ENCODE measurements around the gene WNT5A. TPM values are rescaled to one million over a fixed set of nuclear protein-coding genes. Genes with fewer than 3 reads are reported as not detected.

The WNT5A gene
- total RNA-seq, 1 experiment from 2014 or later = 1.1 TPM

GRCh38 chr3:55490276-55490913 lies 3.3 kb upstream of the WNT5A start:
- H3K79me2 ChIP-seq (ENCODE audit: insufficient read depth, low read length) = no peaks in the 10 kb centered on the region
- peak overlapping the region; percentile 70 for H3K4me2 ChIP-seq (ENCODE audit: insufficient read depth, insufficient read length, low read length)
- peaks cover 30 to 35% of the 10 kb centered on the region in 2 experiments for H3K4me1 Mint-ChIP-seq
- no peak overlapping the region for H3K56ac ChIP-seq (ENCODE audit: insufficient read length, low read depth, low read length)
- no CpG with 5 or more reads among the region's 3 CpGs for WGBS (ENCODE audit: extremely low coverage, insufficient read length, low lambda C conversion rate)
- no peak overlapping the region for H2BK20ac ChIP-seq (ENCODE audit: low read depth, low read length, poor library complexity, severe bottlenecking)
- DNase-seq = no peak
- H3K9me3 ChIP-seq (ENCODE audit: control insufficient read depth, low read depth, low read length) = no peaks in the 10 kb centered on the region
- H3K4ac ChIP-seq (ENCODE audit: low read depth, low read length) = no peak overlapping the region
- no peaks in the 10 kb centered on the region for H3K9me3 Mint-ChIP-seq
- no peak for TF ChIP-seq CTCF (conservative IDR thresholded peaks at IDR 0.05)
- peaks cover 39% of the 10 kb centered on the region for H3K23me2 ChIP-seq (ENCODE audit: insufficient read length, low read depth, low read length, poor library complexity, severe bottlenecking)
- H4K20me1 ChIP-seq (ENCODE audit: control insufficient read depth, insufficient read depth, insufficient read length) = no peaks in the 10 kb centered on the region
- no peak overlapping the region for H4K91ac ChIP-seq (ENCODE audit: insufficient read length, low read depth, low read length)
- no peak overlapping the region for H3K9ac ChIP-seq (ENCODE audit: extremely low read depth, insufficient read length, low read length)
- no peak overlapping the region for H4K8ac ChIP-seq (replicated peaks; ENCODE audit: insufficient read length, low read depth, low read length)
- no peaks in the 10 kb centered on the region; the same call in 1 of the 2 replicates for H3K4me1 ChIP-seq (ENCODE audit: insufficient read depth, low read length)
- H3K27me3 ChIP-seq (ENCODE audit: insufficient read depth, low read length) = peaks cover 26% of the 10 kb centered on the region; the same call in 1 of the 2 replicates
- no peak overlapping the region for H2BK12ac ChIP-seq (ENCODE audit: insufficient read length, low read depth, low read length)
- no peak overlapping the region for H3T11ph ChIP-seq (ENCODE audit: low read length)
- no peak overlapping the region for H2BK5ac ChIP-seq (ENCODE audit: insufficient read length, low read length)
- no peak overlapping the region for H3K23ac ChIP-seq (ENCODE audit: insufficient read length, low read depth, low read length)
- H2BK120ac ChIP-seq (ENCODE audit: low read depth, low read length, poor library complexity, severe bottlenecking) = no peak overlapping the region
- no peak overlapping the region for H3K14ac ChIP-seq (ENCODE audit: insufficient read depth, low read length)
- H3K36me3 Mint-ChIP-seq (ENCODE audit: insufficient read depth in 1 of 3, low read depth in 3 of 3) = peaks cover 0 to 2% (median 0%) of the 10 kb centered on the region in 3 experiments; a peak in 1 of 7 replicates
- H4K5ac ChIP-seq (ENCODE audit: insufficient read length, low read depth, low read length) = no peak overlapping the region
- no peak overlapping the region for H3K27ac ChIP-seq (ENCODE audit: insufficient read length, low read depth, low read length)
- no peak overlapping the region for H3K18ac ChIP-seq (ENCODE audit: insufficient read length, low read depth, low read length)
- H3K4me3 Mint-ChIP-seq = peak overlapping the region in 1 of 2 experiments; percentile 89; a peak in 2 of 5 replicates
- H2BK15ac ChIP-seq (ENCODE audit: low read depth, low read length) = no peak overlapping the region
- no peak overlapping the region for H2AK5ac ChIP-seq (ENCODE audit: insufficient read length, low read length)
- H2AFZ ChIP-seq (ENCODE audit: low read length) = no peak overlapping the region
- H3K27ac Mint-ChIP-seq = no peak overlapping the region
- no peaks in the 10 kb centered on the region for H3K79me1 ChIP-seq (ENCODE audit: insufficient read depth, low read depth, low read length, poor library complexity, severe bottlenecking)
- peaks cover 78% of the 10 kb centered on the region for H3K27me3 Mint-ChIP-seq (ENCODE audit: low read depth)

Data from H9 (cell line).